ENCODE results near the gene KRTAP5-3. TPM values are rescaled to one million over a fixed set of nuclear protein-coding genes. Genes with fewer than 3 reads are reported as not detected.
A peak's percentile ranks its signal among the peaks of the same experiment; 100 is the strongest.

The KRTAP5-3 gene
- total RNA-seq, 1 experiment from 2014 or later: not detected

DNA sequence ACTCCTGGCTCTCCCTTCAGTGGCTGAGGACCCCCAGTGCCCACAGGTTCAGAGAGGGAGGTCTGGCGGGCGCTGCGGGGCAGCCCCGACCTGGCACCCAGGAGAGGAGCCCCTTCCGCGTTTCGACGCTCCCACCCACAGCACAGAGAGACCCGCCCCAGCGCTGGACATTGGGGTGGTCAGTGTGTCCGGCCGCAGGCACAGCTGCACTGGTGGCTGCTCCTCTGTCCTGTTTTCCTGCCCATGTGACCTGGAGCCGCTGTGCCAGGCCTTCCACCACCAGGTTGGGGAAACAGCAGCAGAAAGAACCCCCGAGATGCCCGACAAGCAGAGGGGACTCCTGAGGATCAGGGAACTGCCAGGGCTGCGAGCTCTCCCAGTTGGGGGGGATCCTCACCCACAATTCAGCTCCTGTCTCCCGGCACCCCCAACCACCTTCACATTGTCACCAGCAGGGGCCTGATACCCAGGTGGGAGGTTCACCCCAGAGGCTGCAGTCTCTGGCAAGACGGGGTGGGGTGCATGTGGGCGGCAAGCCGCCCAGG is 35.0 kb upstream of the KRTAP5-3 start:
- no peak for DNase-seq (ENCODE audit: low read depth)

DNA sequence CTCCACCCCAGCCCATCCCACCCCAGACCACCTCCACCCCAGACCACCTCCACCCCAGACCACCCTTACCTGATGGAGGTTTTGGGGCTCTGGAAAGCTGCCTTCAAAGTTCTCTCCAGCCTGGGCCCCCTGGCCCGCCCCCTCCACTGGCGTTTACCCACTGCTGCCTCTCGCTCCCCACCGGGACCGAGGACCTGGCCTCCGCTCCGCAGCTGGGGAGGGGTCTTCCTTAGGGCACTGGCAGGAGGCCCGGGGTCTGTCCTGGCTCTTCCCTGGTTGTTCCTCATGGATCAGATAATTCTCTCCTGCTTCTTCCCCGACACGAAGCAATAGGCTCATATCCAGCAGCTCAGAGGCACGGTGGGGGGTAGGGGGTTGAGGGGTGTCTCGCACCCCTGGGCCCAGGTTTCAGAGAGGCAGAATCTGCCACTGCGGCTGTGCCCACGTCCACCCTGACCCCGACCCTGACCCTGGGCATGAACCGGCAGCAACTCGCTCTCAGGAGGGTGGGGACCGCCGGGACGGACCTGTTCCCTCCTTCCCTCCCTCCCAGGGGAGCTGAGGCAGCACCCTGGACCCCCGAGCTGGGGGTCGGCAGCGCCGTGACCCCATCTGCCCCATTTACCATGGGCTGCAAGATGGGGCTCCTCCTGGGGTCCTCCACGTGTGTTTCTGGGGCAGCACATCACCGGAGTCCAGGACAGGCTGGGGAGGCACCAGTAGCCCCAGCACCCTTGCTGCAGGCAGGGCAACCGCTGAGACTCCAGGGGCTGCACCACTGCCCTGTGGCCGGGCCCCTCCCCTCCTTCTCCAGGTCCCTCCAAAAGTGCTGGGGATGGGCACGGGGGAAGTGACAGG is 34.3 kb upstream of the KRTAP5-3 start:
- no peak for DNase-seq (ENCODE audit: low read depth)

DNA sequence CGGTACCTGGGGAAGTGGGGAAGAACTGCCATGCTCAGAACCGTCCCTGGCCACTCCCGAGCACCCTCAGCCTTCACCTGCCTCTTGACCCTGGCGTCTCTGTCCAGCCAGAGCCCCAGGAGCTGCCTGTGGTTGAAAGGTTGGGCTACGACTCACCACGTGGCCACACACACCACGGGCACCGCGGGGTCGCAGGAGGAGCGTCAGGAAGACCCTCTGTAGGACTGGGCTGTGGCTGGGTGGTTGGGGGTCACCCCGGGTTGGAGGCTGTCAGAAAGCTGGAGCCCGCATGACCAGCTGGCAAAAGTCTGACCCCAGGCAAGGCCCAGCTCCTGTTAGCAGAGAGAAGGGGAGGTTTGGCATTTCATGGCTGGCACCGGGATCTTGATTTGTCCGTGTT is 32.8 kb upstream of the KRTAP5-3 start:
- no peak for DNase-seq (ENCODE audit: low read depth)

- peak; percentile 55 for DNase-seq (ENCODE audit: low read depth)
Observed at GRCh38 chr11:1640076-1640946, 32.0 kb upstream of the KRTAP5-3 start.

- no peak for DNase-seq (ENCODE audit: low read depth)
Observed at GRCh38 chr11:1639666-1640065, 31.4 kb upstream of the KRTAP5-3 start.

DNA sequence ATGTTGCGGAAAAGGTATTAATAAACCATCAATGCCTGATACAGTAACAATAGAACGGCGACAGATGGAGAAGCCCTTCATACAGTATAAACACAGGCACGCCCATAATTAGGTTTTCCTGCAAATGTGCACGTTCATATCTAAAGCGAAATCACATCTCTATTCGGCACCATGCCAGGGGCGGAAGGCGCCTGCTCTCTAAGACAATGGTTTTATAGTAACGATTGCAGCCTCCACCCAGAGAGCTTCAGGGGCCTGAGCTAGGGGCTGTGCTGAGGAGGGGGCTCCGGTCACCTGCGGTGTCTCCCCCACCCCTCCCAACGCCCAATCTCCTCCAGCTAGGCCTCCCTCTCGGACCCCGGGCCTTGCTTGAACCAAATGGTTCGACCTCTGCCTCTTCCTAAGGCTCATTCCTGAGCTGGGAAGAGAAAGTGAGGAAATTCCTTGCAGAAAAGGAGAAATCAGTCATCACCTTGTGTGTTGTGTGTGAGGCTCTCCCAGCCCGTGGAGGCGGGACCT is 30.9 kb upstream of the KRTAP5-3 start:
- no peak for DNase-seq (ENCODE audit: low read depth)

- DNase-seq (ENCODE audit: low read depth): no peak
Observed at GRCh38 chr11:1638344-1638743, 30.1 kb upstream of the KRTAP5-3 start.

DNA sequence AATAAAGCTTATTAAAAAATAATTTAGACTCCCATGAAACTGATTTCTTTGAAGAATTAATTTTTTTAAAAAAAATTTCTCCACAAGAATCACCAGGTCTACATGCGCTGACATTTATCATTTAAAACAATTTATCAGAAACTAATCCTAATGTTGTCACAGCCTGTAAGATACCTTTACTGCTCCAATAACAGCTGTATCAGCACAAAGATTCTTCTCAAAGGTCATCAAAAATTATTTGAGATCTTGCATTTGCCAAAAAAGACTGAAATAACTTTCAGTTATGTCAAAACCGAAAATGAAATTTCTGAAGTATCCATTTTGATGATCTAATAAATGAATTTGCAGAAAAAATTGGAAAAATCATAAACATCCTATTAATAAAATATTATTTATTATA is 29.4 kb upstream of the KRTAP5-3 start:
- DNase-seq (ENCODE audit: low read depth): no peak

- DNase-seq (ENCODE audit: low read depth): no peak
Observed at GRCh38 chr11:1636291-1636950, 28.2 kb upstream of the KRTAP5-3 start.

DNA sequence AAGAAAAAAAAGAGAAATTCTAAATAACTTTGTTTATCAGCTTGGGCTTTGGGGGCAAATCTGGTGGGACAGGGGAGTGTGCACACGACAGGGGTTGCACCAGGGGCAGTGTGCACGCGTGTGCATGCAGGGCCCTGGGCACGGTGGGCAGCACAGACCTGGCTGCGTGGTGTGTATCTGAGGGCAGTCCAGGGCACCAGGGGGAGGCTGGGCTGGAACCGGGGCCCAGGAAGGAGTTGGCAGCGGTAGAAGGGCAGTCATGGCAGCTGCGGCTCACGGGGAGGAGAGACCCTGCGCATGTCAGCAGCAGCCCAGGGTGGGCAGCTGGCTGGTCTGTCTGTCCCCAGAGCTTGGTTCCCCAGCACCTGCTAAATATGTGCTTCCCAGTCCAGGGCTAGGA is 25.6 kb upstream of the KRTAP5-3 start:
- DNase-seq (ENCODE audit: low read depth): no peak

GRCh38 chr11:1632053-1632714 is 23.9 kb upstream of the KRTAP5-3 start:
- DNase-seq (ENCODE audit: low read depth): no peak

DNA sequence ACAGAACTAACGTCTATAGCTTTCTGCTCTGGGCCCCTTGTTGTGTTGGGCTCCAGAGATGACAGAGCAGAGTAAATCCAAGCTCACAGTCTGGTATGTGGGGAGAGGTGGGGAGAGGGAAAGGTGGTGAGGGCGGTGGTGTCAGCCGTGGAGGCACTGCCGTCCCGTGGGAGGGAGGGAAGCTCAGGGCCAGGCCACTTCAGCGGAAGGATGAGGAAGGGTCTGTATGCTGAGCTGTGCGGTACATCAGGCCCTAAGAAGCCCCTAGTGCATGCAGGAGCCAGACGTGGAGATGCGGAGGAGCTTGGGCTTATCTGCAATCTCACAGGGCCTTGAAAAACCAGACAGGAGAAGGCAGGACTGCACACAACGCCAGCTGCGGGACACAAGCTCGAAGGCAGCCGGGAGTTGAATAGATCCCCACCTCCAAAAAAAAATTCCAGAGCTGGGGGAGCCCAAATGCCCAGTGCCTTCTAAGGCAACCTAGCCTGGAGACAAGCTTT is 22.9 kb upstream of the KRTAP5-3 start:
- no peak for DNase-seq (ENCODE audit: low read depth)

- DNase-seq (ENCODE audit: low read depth): no peak
Observed at GRCh38 chr11:1630271-1630670, 22.0 kb upstream of the KRTAP5-3 start.

DNA sequence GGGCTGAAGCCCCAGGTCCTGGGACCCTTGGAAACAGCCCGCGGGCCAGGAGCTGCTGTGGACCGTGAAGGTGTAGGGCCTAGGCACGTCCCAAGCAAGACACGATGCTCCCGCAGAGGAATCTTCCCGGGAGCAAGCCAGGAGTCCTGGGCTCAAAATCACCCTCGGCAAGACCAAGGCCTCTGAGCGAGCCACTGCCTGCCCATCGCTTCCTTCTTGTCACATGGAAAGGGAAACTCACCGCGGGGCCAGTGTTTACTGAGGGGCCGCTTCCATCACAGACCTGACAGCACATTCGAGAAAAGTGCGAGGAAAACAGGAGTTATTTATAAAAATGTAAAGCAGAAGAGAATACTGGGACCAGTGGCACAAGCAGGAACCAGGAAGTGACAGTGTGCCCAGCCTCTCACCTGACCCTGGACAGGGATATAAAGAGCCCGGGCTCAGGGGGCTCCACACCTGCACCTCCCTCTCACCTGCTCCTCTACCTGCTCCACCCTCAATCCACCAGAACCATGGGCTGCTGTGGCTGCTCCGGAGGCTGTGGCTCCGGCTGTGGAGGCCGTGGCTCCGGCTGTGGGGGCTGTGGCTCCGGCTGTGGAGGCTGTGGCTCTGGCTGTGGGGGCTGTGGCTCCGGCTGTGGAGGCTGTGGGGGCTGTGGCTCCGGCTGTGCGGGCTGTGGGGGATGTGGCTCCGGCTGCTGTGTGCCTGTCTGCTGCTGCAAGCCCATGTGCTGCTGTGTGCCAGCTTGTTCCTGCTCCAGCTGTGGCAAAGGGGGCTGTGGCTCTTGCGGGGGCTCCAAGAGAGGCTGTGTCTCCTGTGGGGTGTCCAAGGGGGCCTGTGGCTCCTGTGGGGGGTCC is 21.3 kb upstream of the KRTAP5-3 start, which contains the start of gene KRTAP5-5:
Gene KRTAP5-5 (plus strand): TSS at position 450 of the 860 bp plus-strand sequence. CDS start 66 bp downstream, at position 516.
- no peak for DNase-seq (ENCODE audit: low read depth)

- peak; percentile 62 for DNase-seq (ENCODE audit: low read depth)
Observed at GRCh38 chr11:1628506-1629325, 20.5 kb upstream of the KRTAP5-3 start.

GRCh38 chr11:1625541-1625940 is 17.3 kb upstream of the KRTAP5-3 start:
- DNase-seq (ENCODE audit: low read depth): no peak

DNA sequence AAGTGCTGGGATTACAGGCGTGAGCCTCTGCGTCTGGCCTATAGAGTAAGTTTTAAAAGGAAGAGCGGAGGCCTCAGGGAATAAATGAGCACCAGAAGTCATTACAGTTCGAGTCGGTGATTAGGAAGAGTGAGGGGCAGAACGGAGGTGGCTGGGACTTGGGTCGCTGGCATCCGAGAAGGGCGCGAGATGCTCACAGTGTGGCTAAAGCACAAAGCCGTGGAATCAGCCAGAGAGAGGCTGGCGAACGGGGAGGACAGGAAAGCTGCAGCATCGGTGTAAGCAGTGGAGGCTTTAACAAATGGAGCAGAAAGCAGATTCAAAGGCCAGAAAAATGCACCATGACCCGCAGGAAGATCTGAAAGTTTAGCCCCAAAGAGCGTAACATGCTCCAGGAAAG is 16.4 kb upstream of the KRTAP5-3 start:
- no peak for DNase-seq (ENCODE audit: low read depth)

DNA sequence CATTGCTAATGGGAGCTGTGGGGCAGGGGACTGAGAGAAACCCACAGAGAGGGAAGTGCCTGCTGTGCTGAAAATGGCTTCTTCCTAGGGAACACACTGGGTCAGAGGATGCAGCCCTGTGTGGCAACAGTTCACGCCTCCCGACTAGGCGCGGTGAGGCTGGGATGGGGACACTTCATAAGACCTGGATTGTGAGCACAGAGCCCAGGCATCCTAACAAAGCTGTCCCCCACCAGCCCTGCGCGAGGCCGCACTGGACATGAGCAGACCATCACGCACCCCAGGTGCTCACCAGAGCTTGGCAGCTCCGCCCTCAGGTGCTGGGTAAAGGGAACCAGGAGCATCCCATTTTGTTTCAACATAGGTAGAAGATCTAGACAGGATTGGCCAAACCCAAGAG is 15.5 kb upstream of the KRTAP5-3 start:
- DNase-seq (ENCODE audit: low read depth): no peak

- no peak for DNase-seq (ENCODE audit: low read depth)
Observed at GRCh38 chr11:1622086-1622485, 13.8 kb upstream of the KRTAP5-3 start, which contains the start of gene KRTAP5-4. TSS of gene KRTAP5-4 (minus strand) at chr11:1622138. CDS start at chr11:1622093, 45 bp downstream.
